ENCODE results near the gene HNRNPL.
A peak's percentile ranks its signal among the peaks of the same experiment; 100 is the strongest.
"Not testable (repeated sequence)": the region's sequence is repeated elsewhere in the genome, so short reads cannot be mapped to it uniquely, and the experiment has no call there.

The HNRNPL gene

DNA sequence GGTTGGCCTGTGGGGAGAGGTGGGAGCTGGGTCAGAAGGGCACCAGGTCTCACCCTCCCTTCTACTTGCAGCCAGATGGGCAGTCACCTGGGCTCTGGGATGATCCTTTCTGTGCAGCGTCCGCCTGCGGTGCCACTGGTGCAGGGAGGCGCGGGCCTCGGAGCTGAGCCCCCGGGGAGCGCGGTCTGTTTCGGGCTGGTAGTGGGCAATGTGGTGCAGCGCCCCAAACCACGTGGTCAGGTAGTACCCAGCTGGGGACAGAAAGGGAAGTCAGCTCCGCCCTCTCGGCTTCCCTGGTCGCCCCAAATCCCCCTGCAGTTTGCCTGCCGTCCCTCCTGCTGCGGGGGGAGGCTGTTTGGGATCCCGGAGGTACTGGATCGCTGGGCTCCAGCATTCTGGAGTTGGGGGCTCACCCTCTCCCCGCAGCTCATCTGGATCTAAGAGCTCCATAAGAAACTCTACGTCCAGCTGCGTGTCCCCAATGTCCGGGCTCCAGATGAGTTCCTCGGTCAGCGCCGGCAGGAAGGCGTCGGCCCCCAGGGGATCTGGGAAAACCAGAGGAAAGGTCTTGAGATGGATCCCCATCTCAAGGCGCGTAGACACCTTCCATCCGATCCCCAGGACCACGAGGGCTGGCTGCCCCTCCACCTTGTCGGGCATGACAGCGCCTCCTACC lies 19.5 kb upstream of the HNRNPL start:
- DNase-seq = peak in 1 of 2 donors; percentile 26

DNA sequence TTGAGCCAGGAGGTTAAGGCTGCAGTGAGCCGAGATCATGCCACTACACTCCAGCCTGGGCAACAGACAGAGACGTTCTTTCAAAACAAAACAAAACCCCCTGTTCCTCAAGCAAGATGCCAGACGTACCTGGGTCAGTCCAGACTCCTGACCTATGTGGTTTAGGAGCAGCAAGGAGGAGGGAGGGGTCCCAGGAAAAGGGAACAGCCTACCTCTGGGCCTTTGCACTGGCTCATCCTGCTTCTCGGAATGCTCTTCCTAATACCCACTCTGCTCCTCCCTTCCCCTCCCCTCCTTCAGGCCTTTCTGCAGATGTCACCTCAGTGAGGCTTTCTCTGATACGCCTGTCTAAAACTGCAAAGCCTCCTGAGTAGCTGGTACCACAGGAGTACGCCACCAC lies 18.8 kb upstream of the HNRNPL start:
- no peak for DNase-seq

DNA sequence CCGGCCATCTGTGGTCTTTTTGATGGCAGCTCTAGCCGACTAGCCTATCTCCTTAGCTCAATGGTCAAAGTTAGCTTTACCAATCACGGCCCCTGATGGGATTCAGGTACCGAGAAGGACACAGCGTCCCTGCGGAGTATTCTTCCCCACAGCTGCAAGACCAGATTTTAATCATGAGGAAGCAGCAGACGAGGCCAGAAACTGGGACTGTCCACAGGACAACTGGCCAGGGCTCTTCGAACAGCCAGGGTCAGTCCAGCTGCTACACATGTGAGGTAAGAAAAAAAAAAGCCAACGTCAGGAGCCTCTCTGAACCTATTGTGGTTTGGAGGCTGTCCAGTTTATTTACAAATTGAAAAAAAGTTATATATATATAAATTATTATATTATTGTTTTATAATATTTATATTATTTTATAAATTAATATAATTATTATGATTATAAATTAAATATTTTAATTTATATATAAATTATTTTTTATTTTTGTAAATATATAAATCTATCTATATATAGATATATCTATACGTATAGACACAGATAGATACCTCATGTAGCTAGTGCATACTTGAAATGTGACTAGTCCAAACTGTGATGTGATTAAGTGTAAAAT lies 17.5 kb upstream of the HNRNPL start:
- DNase-seq = no peak

DNA sequence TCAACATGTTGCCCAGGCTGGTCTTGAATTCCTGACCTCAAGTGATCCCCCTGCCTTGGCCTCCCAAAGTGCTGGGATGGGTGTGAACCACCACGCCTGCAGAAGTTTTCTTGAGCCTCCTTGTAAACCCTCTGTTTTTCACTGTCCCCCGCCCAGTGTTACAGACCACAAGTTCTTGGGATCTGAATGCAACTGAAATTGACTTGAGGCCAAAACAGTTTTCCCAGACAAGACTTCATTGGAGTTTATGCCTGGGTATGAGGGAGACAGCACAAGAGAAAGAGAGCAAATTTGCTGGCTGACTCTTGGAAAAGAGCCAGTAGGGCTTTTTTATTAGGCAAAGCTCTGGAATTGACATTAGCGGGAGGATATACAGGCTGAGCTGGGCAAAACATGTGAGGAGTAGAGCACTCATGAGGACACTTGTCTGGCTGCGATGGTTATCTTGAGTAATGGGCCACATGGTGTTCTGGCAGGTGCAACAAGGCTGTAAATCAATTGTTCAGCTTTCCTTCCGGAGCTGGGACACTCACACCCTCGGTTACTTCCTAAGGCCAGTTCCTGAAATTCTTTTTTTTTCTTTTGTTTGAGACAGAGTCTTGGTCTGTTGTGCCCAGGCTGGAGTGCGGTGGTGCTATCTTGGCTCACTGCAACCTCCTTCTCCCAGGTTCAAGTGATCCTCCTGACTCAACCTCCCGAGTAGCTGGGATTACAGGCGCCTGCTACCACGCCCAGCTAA lies 12.7 kb upstream of the HNRNPL start:
- no peak for DNase-seq

DNA sequence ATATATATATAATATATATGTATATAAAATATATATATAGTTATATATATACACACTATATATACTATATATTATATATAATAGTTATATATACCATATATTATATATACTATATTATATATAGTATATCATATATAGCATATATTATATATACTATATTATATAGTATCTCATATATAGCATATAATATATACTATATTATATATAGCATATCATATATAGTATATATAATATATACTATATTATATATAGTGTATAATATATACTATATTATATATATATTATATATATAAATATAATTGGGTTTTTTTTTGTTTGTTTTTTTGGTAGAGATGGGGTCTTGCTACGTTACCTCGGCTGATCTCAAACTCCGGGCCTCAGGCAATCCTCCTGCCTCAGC lies 11.6 kb upstream of the HNRNPL start:
- DNase-seq = no peak

DNA sequence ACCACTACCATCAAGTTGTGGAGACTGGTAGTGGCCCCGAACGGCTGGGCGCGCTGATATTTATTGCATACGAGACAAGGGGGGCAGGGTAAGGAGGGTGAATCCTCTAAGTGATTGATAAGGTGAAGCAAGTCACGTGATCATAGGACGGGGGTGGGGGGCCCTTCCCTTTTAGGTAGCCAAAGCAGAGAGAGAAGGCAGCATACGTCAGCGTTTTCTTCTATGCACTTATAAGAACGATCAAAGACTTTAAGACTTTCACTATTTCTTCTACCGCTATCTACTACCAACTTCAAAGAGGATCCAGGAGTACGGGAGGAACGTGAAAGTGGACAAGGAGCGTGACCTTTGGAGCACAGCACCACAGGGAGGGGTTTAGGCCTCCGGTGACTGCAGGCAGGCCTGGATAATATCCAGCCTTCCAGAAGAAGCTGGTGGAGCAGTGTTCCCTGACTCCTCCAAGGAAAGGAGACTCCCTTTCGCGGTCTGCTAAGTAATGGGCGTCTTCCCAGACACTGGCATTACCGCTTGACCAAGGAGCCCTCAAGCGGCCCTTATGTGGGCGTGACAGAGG lies 9.9 kb upstream of the HNRNPL start:
- not testable (repeated sequence) for DNase-seq

DNA sequence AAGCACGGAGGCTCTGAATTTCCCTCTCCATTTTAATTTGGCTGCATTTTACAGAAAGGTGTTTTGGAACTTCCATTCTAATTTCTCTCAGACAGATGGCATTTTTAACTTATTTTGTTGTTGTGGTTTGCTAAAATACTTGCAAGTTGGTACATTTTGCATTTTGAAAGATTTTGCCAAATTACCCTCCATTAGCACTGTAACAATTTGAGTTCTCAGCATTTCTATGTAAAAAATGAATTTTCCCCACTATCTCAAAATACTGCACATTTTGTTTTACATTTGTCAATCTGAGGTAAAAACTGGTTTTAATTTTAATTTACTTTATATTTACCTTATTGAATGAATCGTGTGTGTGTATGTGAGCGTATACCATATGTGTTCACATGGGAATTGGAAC lies 7.0 kb upstream of the HNRNPL start:
- DNase-seq = no peak

DNA sequence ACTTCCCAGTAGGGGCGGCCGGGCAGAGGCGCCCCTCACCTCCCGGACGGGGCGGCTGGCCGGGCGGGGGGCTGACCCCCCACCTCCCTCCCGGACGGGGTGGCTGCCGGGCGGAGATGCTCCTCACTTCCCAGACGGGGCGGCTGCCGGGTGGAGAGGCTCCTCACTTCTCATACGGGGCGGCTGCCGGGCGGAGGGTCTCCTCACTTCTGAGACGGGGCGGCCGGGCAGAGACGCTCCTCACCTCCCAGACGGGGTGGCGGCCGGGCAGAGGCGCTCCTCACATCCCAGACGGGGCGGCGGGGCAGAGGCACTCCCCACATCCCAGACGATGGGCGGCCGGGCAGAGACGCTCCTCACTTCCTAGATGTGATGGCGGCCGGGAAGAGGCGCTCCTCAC lies 6.0 kb upstream of the HNRNPL start:
- DNase-seq = not testable (repeated sequence)

DNA sequence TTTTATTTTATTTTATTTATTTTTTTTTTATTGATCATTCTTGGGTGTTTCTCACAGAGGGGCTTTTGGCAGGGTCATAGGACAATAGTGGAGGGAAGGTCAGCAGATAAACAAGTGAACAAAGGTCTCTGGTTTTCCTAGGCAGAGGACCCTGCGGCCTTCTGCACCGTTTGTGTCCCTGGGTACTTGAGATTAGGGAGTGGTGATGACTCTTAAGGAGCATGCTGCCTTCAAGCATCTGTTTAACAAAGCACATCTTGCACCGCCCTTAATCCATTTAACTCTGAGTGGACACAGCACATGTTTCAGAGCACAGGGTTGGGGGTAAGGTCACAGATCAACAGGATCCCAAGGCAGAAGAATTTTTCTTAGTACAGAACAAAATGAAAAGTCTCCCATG lies 5.2 kb upstream of the HNRNPL start:
- not testable (repeated sequence) for DNase-seq

DNA sequence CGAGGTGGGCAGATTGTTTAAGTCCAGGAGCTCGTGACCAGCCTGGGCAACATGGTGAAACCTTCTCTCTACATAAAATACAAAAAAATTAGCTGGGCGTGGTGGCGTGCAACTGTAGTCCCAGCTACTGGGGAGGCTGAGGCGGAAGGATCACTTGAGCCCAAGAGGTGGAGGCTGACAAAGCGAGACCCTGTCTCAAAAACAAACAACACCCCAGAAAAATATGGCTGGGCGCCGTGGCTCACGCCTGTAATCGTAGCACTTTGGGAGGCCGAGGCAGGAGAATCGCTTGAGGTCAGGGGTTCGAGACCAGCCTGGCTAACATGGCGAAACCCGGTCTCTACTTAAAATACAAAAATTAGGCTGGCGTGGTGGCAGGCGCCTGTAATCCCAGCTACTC lies 3.4 kb upstream of the HNRNPL start:
- no peak for DNase-seq

DNA sequence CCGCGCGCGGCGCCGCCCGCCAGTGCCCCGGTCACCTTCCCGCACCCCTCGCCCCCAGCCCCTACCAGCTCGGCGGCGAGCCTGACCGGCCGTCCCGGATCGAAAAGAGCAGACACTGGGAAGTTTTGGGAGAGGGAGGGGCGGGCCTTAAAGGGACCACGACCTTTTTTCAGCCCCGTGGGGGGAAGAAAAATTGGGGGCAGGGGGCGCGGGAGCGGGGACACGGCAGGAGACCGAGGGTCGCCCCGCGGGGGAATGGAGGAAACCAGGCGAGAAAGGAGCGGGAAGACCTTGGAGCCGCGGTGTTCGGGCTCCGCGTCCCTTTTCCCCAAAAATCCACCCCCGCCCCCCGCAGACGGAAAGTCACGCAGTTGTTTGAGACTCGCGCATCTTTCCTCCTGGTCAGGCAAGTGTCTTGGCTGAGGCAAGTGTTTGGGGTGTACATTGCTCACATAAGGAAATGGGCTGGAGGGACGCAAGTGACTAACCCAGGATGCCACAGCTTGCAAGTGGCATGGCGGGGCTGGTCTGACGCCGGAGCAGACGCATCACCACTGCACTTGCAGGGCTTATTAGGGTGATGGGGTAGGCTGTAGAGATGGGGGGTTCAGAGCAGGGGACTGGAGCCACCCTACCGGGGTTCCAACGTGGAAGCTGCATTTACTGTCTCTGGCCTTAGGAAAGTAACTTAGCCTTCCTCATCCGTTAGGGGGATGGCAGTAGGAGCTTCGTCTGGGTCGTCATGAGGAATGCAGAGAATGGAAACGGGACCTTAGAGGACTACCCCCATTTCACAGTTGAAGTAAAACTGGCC lies 2.7 kb upstream of the HNRNPL start:
- peak; percentile 58 to 60 for DNase-seq

DNA sequence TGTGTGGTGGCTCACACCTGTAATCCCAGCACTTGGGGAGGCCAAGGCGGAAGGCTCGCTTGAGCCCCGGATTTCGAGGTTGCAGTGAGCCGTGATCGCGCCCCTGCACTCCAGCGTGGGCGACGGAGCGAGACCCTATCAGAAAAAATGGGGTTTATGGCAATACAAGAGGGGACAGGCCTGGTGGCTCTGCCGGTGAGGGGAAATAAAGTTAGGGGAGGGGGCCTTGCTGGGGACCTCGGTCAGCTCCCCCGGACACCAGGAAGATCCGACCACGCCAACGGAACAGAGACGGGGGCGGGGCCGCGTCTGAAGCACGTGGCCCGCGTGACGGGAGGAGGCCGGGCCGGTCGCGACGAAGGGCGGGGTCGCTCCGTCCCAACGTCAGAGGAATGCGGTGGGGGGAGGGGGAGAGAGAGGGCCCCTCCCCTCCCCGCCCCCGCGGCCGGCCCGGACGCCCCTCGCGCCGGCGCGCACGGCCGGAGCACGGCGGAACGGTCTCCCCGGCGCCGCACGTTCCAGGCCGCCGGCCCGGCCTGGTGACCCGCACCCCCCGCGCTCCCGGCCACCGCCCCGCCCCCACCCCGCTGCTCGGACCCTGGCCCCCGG lies 1.9 kb upstream of the HNRNPL start:
- DNase-seq = peak; percentile 91 to 93

DNA sequence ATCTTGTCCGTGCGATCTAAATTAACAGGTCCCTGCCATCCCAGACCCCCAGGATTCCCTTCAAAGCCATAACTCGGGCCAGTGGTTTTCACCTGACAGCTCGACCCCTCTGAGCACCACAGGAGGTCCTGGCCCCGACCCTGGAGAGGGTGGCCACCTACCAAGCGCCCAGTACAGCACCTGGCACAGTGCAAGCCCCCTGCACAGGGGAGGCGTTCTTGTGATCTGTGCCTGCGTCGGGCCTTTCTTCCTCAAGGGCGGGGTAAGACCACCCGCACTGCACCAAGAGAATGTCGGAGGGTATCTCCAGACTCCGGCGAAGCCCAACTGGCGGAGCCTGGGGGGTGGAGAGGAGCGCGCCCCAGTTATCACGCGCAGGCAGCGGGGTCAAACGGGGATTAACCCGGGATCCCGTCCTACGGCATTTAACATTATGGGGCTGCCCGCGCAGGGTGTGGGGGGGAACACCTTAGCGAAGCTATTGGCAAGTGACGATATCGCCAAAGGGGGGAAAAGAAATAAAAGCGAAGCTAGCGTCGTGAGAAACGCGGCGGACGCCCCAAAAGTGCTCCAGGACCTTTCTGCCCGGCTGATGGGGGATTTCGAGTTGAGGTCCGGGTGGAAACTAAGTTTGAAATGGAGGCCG lies 1.3 kb upstream of the HNRNPL start:
- peak; percentile 41 to 46 for DNase-seq

DNA sequence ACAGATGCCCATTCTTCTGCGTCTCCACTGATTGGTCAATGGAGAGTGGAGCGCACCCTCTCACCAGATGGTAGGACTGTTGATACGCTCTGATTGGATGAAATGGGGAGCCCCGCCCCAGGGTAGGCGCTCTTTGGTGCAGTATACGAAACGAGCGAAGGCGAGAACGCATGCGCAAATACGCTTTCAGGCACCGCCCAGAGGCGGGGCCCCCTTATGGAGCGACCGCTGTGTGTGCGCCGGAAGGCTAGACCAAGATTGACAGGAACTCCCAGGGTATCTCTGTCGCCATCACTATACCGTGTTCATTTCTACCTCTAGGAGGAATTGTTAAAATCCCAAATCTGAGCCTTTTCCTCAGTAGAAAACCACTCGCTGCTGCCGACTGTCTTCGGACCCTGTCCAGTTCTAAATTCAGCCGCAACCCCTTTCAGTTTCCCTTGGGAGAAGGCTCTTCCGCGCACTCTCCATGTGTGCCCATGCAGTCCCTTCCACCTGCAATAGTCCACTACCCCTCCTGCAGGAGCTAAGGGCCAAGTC lies 720 bp upstream of the HNRNPL start:
- DNase-seq = peak; percentile 98 to 99

DNA sequence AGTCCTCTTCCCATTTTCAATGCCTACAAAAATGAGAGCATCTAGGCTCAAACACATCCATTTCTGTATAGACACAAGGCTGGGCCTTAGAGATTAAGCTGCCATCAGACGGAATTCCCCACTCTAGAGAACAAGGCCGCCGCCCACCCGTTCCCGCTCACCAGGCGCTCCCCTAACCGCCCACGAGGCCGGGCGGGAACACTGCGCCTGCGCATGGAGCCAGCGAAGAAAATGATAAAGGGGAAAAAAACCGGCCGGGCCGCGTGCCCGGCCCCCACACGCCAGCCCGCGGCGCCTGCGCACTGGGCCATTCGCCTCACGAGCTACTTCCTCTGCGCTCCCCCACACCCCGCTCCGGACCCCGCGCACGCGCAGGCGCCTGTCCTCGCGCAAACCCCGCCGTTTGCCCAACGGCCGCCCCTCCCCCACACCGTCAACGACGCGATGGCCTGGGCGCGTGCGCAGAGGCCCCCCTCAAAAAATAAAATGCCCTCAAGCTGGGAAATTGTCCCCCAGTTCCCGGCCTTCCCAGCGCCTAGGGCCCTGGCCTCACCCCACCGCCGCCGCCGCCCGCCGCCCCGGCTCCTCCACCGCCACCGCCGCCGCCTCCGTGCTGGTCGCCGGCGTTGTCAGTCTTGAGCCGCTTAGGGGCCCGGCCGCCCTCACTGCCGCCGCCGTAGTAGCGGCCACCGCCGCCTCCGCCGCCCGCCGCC lies 483 bp downstream of the HNRNPL start:
- DNase-seq = peak; percentile 98 to 99

DNA sequence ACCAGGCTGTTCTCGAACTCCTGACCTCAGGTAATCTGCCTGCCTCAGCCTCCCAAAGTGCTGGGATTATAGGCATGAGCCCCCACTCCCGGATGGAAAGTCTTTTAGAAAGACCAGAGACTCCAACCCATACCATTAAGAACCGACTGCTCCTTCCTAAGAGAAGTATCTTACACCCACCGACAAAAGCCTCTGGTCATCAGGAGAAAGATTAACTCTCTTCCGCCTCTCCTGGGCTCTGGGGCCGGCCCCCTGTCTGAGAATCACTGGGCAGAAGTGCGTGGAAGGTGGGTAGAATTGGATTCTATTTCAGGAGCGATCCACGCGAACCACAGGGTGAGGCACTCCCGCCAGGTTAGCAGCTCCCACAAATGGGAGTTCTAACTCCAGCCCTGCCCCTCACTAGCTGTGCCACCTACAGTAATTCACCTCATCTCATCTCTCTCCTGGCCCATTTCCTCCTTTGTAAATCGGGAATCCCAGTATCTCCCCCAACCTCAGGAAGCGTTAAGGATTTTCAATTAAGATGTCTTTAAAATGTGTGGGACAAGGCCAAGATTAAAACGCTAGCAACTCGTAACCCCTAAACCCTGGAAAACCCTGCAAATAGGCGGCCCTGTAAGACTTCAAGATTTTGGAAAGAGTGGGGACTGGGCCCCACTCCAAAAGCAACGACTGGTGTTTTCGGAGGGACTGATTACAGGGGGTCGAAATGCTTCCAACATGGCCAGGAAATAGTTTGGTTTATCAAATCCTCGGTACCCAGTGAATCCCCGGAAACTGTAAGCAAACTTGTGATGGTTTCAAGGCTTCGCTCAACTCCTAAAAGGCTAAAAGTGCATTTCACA lies 1.3 kb downstream of the HNRNPL start:
- DNase-seq = peak in 1 of 2 donors; percentile 18

DNA sequence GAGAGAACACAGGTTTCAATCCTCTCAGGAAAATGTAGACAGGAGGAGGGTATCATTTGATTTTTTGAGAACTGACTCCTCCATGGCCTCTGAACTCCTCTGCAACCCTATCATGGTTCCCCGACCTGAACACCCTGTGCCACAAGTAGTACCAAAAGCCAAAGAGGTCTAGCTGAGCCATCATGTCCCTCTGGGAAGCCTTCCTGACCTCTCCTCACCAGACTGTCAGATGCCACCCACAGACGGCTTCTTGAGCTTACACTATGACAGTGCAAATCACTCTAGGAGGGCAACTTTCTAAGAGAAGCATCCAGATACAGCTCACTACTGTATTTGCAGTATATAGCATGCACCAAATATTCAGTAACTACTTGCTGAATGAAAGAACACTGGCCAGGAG lies 3.7 kb downstream of the HNRNPL start:
- DNase-seq = no peak

DNA sequence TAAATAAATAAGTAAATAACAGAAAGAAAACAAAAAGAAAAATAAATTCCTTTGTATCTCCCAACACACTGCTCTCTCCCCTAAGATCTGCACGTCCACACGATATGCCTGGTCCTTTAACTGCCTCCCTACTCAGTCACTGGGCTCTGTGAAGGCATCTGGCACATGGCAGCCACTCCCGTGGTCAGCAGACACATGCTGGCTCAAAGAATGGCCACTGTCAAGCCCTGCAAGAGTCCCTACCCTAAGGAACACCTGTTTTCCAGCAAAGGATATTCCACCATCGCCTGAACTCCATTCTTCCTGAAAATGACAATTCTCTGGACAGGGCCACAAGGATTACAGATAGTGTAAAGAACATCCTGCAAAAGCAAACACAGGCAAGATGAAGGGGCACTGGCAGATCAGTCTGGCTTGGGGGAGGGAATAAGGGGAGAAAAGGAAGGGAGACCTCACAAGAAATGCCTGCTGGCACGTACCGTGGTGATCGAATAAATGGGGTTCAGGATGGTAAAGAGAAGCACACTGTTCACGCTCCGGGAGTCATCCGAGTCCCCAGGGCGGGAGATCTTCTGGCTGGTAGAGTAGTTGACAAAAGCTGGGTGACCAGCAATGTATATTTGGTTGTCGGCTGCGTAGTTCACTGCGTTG lies 4.3 kb downstream of the HNRNPL start:
- no peak for DNase-seq

DNA sequence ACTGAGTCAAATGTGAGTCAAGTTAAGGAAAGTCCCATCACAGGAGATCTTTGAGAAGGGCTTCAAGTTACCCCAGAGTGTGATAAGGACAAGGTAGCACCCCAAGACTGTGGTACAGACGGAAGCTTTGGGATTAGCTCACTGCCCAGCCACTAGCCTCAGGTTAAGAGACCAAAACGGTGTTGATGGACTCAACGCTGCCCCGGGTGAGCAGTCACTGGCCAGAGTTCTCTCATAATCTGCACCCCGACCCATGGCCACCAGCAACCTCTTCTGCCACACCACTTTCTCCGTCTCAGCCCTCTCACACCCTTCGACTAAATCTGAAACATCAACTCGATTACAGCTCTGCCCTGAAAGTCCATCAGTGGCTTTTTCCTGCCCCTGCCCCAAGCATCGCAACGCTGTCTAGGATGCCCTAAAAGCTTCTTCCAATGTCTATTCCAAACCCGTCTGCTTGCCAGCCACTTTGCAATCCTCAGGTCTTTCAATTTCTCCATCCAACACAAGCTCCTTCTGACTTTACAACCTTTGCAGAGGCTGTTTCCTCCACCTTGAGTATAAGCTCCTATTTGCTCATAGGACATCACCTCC lies 5.6 kb downstream of the HNRNPL start:
- DNase-seq = no peak

Data from activated CD4-positive, alpha-beta T cell treated with anti-CD3 and anti-CD28 coated beads for 4 hours (primary cell).